PFSK-1 (cell line): ENCODE results near the gene ERLEC1.

Source experiments
- FOXP2 ChIP-seq: optimal IDR thresholded peaks from 2 replicates; pipeline ENCODE3; 2011; ENCODE audit warnings: borderline replicate concordance, control low read depth, inconsistent platforms; ENCODE audit not compliant: insufficient read depth; ENCODE audit errors: extremely low read length, extremely low read depth
- POLR2AphosphoS5 ChIP-seq: IDR thresholded peaks from 2 replicates; pipeline ENCODE4 v1.6.1; 2012; ENCODE audit warnings: low read depth, mild to moderate bottlenecking, control low read depth, low read length, moderate library complexity
- REST ChIP-seq, 2 experiments: IDR thresholded peaks; 2 replicates each; pipeline versions ENCODE4 v1.6.1 to v1.8.0; 2011 to 2012; ENCODE audit warnings: low read depth in 2 of 2, low read length in 2 of 2, control low read depth in 1 of 2, inconsistent platforms in 1 of 2, mild to moderate bottlenecking in 1 of 2, moderate library complexity in 1 of 2; ENCODE audit not compliant: insufficient read depth in 1 of 2
- SIN3A ChIP-seq: IDR thresholded peaks from 2 replicates; pipeline ENCODE4 v1.6.1; 2012; ENCODE audit warnings: mild to moderate bottlenecking, low read length, moderate library complexity, borderline replicate concordance; ENCODE audit not compliant: insufficient read depth
- TAF1 ChIP-seq: IDR thresholded peaks from 2 replicates; pipeline ENCODE4 v1.6.1; 2012; ENCODE audit warnings: low read length, control low read depth, borderline replicate concordance; ENCODE audit not compliant: insufficient read depth

ERLEC1 gene

DNA sequence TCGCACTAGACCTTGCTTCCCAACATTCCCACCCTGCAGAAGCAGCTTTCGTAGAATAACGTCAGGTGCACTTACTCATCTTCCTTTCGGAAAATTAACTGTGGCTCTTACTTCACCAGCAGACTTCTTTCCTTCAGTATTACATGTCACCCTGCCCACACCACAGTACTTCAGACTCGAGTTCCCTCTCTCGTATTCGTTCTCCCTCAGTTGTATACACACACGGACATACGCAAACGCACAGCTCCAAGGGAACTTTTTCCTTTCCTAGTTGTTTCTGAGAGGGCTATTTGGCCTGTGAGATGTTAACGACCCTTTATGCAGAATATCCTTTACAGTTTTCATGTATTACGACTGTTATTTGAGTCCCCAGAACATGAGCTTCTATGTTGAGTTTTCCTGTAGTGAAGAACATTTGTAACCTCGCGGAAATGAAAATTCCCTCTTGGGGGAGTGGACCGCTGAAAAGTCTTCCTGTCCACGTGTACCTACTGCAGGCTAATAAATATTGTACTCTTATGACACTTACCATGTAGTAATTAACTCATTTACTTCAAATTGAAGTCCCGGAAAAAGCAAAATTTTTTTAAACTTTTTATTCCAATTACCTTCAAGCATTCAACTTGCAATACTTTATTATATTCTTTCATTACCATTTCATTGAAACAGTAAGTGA lies 908 bp downstream of the ERLEC1 start:
- TF ChIP-seq FOXP2 (no peak), SIN3A (peak; percentile 17; the same call in 1 of the 2 replicates), TAF1 (no peak), POLR2AphosphoS5 (no peak), REST (IDR thresholded peaks at IDR 0.05; ENCODE audit: insufficient read depth in 1 of 2, low read depth in 2 of 2, low read length in 2 of 2) (no peak)

DNA sequence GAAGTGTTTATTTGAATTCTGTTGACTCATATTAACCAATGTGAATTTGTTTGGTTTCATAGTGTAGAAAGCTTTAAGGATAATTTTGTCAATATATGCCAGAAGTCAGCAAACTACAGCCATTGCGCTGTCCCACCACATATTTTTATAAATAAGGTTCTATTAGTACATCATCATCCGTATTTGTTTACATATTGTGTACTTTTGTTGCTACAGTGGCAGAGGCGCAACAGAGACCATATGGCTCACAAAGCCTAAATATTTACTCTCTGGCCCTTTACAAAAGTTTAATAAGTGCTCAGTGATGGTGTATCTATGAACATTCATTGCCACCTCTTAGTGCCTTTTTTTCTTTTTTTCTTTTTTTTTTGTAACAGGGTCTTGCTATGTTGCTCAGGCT lies 6.4 kb downstream of the ERLEC1 start:
- TF ChIP-seq TAF1 (no peak), REST (IDR thresholded peaks at IDR 0.05; ENCODE audit: insufficient read depth in 1 of 2, low read depth in 2 of 2, low read length in 2 of 2) (no peak), POLR2AphosphoS5 (no peak), FOXP2 (no peak), SIN3A (no peak)

GRCh38 chr2:53793821-53794220 lies 7.0 kb downstream of the ERLEC1 start:
- no peak for TF ChIP-seq REST (IDR thresholded peaks at IDR 0.05; ENCODE audit: insufficient read depth in 1 of 2, low read depth in 2 of 2, low read length in 2 of 2)
- TF ChIP-seq TAF1, result no peak
- no peak for TF ChIP-seq FOXP2
- TF ChIP-seq SIN3A, result no peak
- no peak for TF ChIP-seq POLR2AphosphoS5

GRCh38 chr2:53801547-53801946 lies 14.7 kb downstream of the ERLEC1 start:
- TF ChIP-seq SIN3A (no peak), REST (IDR thresholded peaks at IDR 0.05; ENCODE audit: insufficient read depth in 1 of 2, low read depth in 2 of 2, low read length in 2 of 2) (no peak), POLR2AphosphoS5 (no peak), FOXP2 (no peak), TAF1 (no peak)

DNA sequence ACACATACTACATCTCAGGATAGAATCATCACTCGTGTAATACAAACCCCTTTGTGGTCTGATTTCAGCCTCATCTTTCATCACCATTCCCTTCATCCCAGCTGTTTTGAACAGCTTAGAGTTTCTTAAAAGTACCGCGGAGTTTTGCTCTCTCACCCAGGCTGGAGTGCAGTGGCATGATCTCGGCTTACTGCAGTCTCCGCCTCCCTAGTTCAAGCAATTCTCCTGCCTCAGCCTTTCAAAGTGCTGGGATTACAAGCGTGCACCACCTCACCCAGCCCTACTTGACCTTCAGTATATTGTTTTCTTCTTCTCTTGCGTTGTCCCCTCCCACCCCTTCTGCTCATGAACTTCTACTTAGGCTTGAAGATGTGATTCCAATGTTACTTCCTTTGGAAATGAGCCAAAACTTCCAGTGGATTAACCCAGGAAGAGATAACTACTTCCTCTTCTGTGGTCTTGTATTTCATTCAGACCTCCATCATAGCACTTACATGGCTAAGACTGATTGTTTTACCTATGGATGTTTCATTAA lies 15.8 kb downstream of the ERLEC1 start:
- TF ChIP-seq REST (IDR thresholded peaks at IDR 0.05; ENCODE audit: insufficient read depth in 1 of 2, low read depth in 2 of 2, low read length in 2 of 2) (no peak), POLR2AphosphoS5 (no peak), TAF1 (no peak), FOXP2 (no peak), SIN3A (no peak)
